ENCODE data around the gene ATP2B2.

The ATP2B2 gene

DNA sequence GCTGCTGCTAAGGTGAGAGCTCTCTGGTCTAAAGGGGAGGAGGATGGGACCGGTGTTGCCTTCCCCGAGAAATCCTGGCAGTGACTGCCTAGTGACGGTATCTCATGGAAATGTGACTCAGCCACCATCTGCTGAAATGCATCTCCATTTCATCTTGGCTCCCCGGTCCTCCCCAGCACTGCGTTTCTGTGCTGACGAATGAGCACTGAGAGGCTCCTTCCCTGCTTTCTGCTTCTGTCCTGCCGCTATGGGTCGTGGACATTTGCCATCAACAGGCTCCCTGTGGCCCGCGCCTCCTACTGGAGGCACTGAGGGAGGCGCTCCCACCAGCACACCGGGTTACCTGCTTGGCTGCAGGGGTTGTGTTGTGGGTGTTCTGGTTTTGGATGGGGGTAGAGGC is 170.9 kb downstream of the ATP2B2 start:
- no peak overlapping the region for H3K4me3 ChIP-seq (ENCODE audit: low read depth, low read length)

DNA sequence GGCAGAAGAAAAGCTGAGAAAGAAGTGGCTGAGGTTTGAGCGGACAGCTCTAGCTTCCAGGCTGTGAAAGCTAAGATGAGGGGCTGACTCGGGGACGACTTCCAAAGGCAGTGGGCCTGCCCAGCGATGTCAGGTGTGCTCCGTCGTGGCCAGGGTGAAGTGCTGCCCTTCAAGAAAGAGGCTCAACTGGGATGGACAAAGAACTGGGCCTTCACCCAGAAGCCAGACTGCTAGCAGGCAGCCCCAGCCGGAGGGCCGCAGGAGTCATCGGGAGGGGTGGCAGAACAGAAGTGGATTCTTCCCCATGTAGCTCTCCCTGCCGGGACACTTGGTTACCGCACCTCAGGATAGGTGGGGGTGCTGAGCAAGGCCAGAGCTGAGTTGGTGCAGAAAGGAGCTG is 171.3 kb downstream of the ATP2B2 start:
- no peak overlapping the region for H3K4me3 ChIP-seq (ENCODE audit: low read depth, low read length)

DNA sequence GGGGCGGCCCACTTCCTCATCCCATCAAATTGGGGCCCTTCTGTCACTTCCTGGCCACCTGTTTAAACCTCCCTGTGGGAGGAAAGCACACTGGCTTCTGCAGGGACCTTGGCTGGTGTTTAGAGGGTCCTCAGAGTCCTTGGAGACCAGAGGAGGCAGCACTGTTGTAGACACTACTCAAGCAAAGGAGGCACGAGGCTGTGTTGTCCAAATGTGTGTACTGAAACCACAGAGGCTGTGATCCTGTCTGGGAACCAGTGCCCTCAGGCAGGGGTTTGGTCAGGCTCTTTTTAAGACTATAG is 172.1 kb downstream of the ATP2B2 start:
- no peak overlapping the region for H3K4me3 ChIP-seq (ENCODE audit: low read depth, low read length)

DNA sequence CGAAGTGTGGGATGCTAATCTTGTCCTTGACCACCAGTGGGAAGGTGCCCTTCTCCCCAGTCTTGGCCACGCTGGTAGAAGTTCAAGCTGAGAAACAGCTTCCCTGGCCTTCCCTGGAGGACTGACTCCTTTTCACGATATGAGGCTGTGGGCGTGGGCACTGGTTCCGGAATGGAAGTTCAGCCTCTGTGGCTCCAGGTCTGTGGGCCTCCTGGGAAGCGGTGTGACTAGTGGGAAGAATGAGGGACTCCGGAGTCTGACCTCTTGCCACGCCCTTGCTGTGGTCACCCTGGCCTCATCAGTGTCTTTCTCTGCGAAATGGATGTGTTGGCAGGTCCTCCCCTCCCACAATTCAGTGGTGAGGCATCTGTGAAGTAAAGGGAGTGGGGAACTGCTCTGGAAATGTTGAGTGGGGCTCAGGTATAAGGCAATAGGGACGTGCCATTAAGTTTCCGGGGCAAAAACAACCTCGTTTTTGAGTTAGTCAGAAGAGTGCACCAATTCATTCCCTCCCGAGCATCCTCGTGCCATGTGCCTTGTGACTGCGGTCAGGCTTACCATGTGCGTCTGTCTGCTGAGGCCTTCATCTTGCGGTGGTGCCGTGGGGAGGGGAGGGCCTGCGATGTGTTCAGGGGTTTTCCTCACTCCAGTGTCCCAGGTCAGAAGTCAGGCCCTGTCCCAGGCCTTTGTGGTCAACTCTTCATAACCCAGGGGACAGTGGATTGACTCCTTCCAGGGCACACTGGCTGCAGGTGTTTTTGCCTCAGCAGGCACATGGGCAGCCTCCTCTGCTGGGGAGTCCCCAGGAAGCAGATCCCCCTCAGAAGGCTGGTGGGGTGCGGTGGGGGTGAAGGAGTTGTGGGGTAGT is 172.7 kb downstream of the ATP2B2 start:
- no peak overlapping the region for H3K4me3 ChIP-seq (ENCODE audit: low read depth, low read length)

DNA sequence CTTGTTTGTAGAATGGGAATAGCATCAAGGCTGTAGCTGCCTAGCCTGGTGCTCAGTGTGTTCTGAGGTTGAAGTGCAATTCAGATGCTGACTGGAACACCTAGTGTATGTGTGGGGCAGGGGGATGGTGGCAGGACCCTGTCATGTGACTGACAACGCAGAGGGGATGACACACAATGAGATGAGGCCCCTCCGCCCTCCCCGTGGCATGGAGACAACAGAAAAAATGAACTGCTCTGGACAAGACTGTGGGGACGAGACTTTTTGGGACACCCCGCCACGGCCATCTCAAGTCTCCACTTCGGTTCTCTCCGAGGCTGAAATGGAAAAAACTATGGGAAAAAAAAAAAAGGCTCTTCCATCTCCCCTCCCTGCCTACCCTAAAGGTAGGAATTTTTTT is 174.1 kb downstream of the ATP2B2 start:
- no peak overlapping the region for H3K4me3 ChIP-seq (ENCODE audit: low read depth, low read length)

DNA sequence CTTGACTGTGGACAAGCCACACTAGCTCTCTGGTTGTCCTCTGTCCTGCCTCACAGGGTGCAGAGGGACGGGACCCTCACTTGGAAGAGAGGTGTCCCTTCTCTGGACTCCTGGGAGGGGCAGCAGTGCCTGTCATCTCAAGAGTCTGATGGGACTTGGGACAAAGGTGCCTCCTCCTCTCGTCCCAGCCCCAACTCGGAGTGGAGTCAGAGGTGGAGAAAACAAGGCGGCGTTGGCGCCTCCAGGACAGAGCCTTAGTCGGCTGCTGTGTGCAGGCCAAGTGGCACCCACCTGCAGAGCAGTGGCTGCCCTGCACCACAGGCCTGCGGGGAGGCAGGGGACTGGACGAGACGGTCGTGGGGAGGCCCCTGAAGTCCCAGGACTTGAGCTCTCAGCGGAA is 175.1 kb downstream of the ATP2B2 start:
- H3K4me3 ChIP-seq (ENCODE audit: low read depth, low read length), result no peak overlapping the region

DNA sequence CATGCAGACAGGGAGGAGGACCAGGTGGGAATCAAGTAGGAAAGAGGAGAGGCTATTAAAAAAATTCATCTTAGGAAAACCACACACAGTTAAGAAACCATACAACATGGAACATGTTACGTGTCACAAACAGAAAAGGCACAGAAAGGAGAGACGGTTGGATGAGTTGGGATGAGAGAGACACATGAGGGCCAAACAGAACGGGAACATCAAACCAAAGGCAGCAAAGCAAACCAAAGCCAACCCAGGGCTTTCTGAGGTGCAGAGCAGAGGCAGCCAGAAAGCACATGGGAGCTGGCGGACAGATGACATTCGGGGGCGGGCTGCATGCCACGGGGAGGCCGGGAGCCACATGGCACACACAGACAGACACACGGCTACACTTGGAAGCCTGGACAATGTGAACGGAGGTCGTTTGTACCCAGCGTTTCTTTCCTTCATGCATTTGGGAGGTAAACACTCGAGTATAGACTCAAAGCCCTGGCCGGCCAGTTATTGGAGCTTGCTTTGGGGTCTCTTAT is 175.8 kb downstream of the ATP2B2 start:
- no peak overlapping the region for H3K4me3 ChIP-seq (ENCODE audit: low read depth, low read length)

DNA sequence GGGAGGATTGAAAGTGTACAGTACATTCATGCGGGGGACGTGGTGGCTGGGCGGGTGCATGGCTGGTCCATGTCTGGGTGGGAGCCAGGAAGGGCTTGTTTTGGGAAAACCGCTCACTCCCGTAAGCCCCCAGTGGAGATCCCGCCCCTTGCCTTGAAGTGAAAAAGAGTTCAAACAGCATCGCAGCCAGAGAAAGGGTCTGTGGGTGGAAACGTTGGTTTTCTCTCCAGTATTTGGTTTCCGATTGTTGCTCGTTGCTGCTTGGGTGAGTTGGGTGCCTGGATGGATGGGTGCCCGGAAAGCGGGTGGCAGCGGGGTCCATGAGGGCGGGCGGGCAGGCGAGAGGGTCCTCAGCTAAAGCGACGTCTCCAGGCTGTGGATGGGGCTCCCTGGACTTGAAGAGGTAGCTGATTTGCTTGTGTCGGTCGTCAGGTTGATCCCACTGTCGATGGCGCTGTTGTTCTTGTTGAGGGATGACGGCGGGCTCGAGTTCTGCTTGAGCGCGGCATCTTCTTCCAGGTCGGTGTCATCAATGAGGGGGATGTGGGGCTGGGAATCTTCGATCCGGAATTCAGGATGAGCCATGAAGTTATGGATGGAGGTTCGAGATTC is 176.8 kb downstream of the ATP2B2 start:
- no peak overlapping the region for H3K4me3 ChIP-seq (ENCODE audit: low read depth, low read length)

DNA sequence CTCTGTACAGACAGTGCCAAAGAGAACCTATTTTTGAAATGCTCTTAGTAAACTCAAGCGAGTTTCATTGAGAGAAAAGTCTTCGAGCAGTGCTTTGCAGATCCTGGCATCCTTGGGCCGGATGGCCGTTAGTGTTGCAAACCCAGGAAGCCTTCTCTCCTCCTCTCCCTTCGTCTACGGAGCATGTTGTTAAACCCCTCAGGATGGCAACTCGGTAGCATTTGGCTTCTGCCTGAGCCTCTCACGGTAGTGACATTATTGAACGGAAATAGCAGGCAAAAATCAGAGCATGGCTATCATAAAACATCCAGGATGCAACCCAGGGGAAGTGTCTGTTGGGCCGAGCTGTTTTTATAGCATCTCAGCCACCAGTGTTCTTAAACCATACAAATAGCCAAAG is 177.8 kb downstream of the ATP2B2 start:
- no peak overlapping the region for H3K4me3 ChIP-seq (ENCODE audit: low read depth, low read length)

DNA sequence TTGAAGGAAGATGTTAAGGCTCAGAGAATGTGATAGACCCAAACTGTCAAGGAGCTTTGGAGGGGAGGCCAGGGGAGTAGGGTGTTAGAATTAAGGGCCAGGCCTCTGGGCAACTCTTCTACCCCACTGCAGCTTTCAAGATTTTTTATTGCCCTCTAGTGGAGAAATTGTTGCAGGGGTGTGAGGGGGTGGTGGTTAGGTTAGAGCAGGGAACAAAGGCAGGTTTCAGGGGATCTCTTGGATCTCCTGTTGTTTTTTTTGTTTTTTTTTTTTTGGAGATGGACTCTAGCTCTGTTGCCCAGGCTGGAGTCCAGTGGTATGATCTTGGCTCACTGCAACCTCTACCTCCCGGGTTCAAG is 183.1 kb downstream of the ATP2B2 start:
- no peak overlapping the region for H3K4me3 ChIP-seq (ENCODE audit: low read depth, low read length)

DNA sequence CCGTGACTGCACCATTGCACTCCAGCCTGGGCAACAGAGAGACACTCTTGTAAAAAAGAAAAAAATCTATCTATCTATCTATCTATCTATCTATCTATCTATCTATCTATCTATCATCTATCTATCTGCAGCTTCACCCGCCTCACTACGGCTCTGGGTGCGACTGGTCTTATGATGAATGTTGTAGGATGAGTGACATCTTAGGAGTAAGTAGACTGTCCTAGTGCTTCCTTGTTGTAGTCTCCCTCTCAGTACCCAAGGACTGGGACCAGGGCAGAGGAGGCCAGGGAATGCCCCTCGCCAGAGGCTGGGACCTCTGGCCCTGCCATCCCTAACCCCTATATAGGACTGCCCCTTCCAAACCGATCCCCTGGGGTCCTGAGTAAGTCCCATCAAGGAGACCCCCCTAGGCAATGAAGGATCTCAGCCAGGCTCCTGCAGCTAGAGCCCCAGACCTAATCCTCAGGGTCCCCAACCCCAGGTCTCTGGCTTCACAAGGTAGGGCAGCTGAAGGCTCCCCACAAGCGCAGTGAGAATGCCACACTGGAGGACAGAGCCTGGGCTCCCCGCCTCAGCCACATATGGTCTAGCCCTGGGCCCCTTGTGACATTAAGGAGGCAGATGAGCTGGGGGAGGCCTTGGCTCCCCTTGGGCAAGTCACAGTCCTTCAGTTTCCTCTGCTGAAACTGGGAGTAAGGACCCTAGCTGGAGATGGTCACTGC is 183.6 kb downstream of the ATP2B2 start:
- no peak overlapping the region for H3K4me3 ChIP-seq (ENCODE audit: low read depth, low read length)

DNA sequence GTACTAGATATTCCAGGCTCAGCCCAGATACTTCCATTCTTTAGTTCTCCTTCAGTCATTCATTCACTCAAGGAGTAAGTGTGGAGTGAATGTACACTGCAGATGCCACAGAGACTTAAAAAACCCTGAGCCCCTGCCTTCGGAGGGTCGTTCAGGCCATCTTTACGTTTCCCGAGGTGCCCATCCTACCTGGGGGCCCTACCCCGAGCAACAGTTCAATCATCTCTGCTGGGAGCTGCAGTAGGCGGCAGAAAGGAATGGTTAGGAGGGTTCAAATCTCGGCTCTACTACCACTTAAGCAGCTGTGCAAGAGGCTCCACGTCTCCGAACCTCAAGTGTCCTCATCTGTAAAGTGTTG is 185.1 kb downstream of the ATP2B2 start:
- H3K4me3 ChIP-seq (ENCODE audit: low read depth, low read length), result peak overlapping the region; percentile 98

DNA sequence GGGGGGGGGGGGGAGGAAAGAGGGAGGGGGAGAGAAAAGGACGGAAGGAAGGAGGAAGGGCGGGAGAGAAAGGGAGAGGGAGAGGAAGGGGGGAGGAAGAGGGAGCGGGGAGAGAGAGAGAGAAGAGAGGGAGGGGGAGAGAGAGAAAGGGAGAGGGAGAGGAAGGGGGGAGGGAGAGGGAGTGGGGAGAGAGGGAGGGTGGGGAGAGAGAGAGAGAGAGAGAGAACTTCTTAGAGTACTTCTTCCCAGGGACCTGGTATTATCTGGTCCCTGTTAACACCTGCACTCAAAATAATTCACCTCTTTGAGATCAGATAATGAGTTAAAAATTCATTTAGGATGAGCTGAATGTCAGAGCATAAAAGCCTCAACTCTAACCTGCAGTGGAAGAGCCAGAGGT is 185.6 kb downstream of the ATP2B2 start:
- peak overlapping the region; percentile 98 for H3K4me3 ChIP-seq (ENCODE audit: low read depth, low read length)

DNA sequence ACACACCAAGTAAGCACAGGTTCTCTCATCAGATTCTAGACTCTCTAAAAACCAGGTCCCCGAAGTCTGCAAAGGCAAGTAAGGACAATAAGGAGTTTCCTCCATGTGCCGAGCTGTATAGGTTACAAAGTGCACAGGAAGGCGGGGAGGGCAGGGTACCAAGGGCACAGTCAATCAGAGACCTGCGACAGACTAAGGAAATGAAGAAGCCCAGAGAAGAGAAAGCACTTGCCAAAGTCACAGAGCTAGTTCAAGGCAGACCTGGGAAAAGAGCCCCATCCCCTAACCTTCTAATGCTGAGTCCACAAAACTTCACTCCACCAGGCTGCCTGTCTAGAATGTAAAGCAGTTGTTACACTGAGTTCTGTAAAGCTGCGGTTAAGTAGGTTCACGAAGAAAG is 186.1 kb downstream of the ATP2B2 start:
- H3K4me3 ChIP-seq (ENCODE audit: low read depth, low read length), result no peak overlapping the region

DNA sequence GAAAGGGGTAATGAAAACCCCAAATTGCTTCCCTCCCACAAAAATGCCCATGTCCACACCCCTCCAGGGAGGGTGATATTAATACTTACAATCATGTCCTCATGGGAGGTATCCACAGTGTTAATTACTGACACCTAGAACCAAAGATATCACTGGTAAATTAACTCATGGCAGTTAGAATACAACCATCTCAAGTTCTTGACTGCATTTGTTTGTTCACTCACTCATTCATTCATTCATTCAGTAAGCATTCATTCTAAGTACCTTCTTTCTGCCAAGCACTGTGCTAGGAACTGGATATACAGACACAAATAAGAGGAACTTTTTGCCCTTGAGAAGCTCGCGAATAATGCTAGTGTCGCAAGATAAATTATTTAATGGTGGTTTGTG is 187.4 kb downstream of the ATP2B2 start:
- no peak overlapping the region for H3K4me3 ChIP-seq (ENCODE audit: low read depth, low read length)

DNA sequence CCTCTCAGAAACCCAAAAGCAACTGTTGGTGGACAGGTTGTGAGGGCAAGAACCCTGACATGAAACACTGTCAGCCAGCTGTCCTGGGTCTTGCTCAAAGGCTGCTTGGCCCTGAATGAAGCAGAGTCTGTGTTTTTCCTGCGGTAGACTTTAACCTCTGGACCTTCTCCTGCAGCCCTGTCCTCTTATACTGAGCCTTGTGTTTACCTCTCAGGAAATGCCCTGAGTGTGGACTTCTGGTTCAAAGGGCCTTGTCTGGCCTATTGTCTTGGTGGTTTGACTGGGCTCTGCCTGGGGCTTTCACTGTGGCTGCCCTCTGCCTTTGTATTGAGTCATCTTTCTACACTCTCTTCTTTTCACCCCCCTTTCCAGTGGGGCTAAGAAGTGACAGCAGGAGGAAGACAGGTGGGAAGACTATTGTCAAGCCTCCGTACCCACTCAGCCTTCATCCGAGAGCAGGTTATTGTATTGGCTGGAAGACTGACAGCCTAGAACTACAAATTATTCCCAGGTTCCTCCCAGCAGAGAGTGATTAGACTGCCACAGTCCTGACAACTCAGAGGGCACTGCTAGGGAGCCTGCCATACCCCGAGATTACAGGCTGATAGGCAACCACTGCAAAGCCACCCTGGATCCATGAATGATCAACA is 187.9 kb downstream of the ATP2B2 start:
- H3K4me3 ChIP-seq (ENCODE audit: low read depth, low read length), result no peak overlapping the region

DNA sequence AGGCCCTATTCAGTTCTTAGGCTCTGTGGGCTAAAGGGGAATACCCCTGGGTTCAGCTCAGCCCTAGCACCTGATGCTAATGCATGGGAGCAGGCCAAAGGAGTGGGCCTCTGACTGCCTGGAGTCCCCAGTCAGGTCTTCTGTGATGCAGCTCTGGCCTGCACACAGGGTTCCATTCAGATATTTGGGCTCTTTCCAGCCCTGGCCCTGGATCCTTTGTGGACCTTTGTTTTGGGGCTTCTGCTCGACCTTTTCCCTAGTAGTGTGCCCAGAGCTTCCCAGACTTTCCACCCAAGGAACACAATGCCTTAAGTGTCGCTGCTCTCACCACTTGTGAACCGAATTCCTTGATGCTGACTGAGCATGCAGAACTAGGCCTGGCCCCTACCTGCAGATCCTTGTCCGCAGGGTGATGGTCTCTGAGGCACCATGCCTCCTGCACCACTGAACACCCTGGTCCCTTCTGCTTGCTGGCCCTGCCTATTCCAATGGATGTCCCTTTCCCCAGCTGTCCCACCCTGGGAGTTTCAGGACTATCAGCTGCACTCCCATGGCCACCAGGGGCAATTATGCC is 189.5 kb downstream of the ATP2B2 start:
- no peak overlapping the region for H3K4me3 ChIP-seq (ENCODE audit: low read depth, low read length)

DNA sequence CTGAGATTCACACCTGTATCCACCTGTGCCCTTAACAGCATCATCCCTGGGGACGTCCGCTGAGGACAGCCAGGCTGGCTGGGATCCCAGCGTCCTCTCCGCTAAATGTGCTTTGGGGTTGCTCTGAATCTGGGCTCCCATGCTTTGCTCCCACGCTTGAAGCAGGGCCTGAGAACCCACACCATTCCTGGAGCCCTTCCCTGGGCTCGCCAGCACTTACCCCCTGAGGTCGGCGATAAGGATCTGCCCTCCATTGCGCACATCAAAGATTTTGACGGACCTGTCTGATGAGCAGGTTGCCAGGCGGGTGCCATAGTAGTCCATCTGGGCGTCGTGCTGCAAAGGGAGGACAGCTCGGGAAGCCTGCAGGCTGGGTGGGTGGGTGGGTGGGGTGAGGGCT is 190.3 kb downstream of the ATP2B2 start:
- no peak overlapping the region for H3K4me3 ChIP-seq (ENCODE audit: low read depth, low read length)

DNA sequence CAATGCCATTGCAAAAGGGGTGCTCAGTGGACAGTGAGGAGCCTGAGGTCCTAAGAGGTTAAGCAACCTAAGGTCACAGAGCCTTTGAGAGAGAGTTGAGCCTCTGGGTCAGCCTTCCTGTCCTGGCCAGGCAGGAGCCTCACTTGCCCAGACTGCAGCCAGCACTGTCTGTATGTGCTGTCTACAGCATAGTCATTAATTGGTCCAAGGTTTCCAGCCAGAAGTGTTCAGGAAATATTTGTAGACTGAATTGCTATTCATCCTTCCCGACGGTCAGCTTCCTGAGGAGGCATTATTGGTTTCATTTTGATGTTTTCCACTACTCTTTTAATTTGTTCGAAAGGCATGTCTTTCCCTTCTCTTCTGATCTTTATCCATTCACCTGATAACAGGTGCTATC is 192.5 kb downstream of the ATP2B2 start:
- no peak overlapping the region for H3K4me3 ChIP-seq (ENCODE audit: low read depth, low read length)

DNA sequence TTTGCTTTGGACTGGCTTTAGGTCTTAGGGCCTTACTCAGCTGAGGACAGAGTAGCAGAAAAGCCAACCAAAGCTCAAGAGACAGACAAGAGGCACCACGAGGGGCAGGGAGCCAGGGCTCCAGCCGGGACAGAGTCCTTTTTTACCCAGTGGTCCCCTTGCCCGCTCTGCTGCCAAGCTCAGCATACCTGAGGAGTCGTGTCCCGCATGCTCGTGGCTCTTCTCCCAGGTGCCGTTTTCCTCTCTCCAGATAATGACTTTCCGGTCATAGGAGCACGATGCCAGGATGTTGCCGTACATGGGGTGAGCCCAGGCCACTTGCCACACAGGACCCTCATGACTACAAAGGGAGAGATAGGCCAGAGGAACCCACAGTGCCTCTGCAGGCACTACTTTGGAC is 193.0 kb downstream of the ATP2B2 start:
- no peak overlapping the region for H3K4me3 ChIP-seq (ENCODE audit: low read depth, low read length)

DNA sequence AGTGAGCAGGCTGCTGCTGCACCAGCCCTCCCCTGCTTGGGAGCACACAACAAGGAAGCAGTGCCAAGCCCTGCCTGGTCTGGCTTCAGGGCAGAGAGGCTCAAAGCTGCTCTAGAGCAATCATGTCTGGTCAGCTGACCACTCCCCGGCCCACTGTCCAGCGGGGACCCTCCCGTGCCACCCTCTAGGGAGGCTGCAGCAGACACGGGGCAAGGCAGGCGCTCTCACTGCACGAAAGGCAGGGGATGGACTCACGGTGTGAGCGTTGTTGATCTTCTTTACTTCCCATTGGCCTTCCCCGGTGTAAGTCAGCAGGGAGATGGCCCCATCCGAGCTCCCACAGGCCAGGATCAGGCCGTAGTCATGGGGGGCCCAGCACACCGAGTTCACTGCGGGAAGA is 193.7 kb downstream of the ATP2B2 start:
- no peak overlapping the region for H3K4me3 ChIP-seq (ENCODE audit: low read depth, low read length)
